ENCODE results near the gene PRKAR1A. TPM values are rescaled to one million over a fixed set of nuclear protein-coding genes. Genes with fewer than 3 reads are reported as not detected.

PRKAR1A gene
- total RNA-seq, 2 donors from 2014 or later = 175 to 186 TPM

Other genes with a start within 250 kb of the PRKAR1A start
- 1 to 10 TPM in 1 of 2 donors, under 1 TPM in 1; 0.64 to 5.5 TPM for gene SLC16A6, start 221.3 kb upstream of the PRKAR1A start, total RNA-seq
- gene ARSG, start 220.9 kb upstream of the PRKAR1A start, total RNA-seq = 1 to 10 TPM; 4.8 to 6.3 TPM
- 10 to 100 TPM in 1 of 2 donors, 1 to 10 TPM in 1; 8.6 to 25.6 TPM for gene WIPI1, start 54.9 kb upstream of the PRKAR1A start, total RNA-seq
- gene FAM20A, start 88.9 kb downstream of the PRKAR1A start, total RNA-seq = not detected

Measured in activated T-helper 17 cell treated with anti-CD3 and anti-CD28 coated beads, Interleukin-2, amount 50 U/mL, for 72 hours (primary cell).